ENCODE data around the gene IGFBP7.

- TF ChIP-seq, protein P1, sequence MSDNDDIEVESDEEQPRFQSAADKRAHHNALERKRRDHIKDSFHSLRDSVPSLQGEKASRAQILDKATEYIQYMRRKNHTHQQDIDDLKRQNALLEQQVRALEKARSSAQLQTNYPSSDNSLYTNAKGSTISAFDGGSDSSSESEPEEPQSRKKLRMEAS (IDR thresholded peaks at IDR 0.05), result no peak
- no peak for TF ChIP-seq POLR2A (IDR thresholded peaks at IDR 0.05; ENCODE audit: control extremely low read depth in 1 of 2, low read depth in 2 of 2, low read length in 2 of 2)
- TF ChIP-seq POLR2AphosphoS5 (IDR thresholded peaks at IDR 0.05; ENCODE audit: low read depth, low read length), result no peak
Observed at GRCh38 chr4:57020467-57021101, 89.6 kb downstream of the IGFBP7 start.
